Ishikawa (cell line): ENCODE results near the gene MOK.

Source experiments
- TCF12 ChIP-seq: IDR thresholded peaks from 2 replicates; pipeline ENCODE4 v1.6.1; 2012; ENCODE audit warnings: low read depth
- USF1 ChIP-seq: IDR thresholded peaks from 2 replicates; pipeline ENCODE4 v1.6.1; 2012

GRCh38 chr14:102222751-102223150, 82.2 kb downstream of the MOK start:
- no peak for TF ChIP-seq TCF12
- no peak for TF ChIP-seq USF1
